ENCODE data around the gene JARID2. TPM values are rescaled to one million over a fixed set of nuclear protein-coding genes. Genes with fewer than 3 reads are reported as not detected.
A peak's percentile ranks its signal among the peaks of the same experiment; 100 is the strongest.

Gene JARID2
- total and polyA plus RNA-seq, 10 of the 15 experiments (the other 5 are each of a cell fraction or from before 2014, with no cell fraction given): 4.2 to 21.6 (median 11.7) TPM

- TF ChIP-seq ZNF592 (IDR thresholded peaks at IDR 0.05) (no peak), POLR2A (IDR thresholded peaks at IDR 0.05; ENCODE audit: low read depth, low read length) (peak; percentile 57; the same call in 1 of the 2 replicates), SUPT20H (IDR thresholded peaks at IDR 0.05; ENCODE audit: borderline replicate concordance, control insufficient read depth, low read depth, low read length) (no peak; the same call in 1 of the 2 replicates), CBFB (IDR thresholded peaks at IDR 0.05; ENCODE audit: low read depth) (no peak), MAX (IDR thresholded peaks at IDR 0.05; ENCODE audit: low read depth, low read length) (peak; percentile 40; the same call in 1 of the 2 replicates), CHD2 (IDR thresholded peaks at IDR 0.05; ENCODE audit: borderline replicate concordance, low read depth, low read length) (peak; percentile 84), RAD21 (IDR thresholded peaks at IDR 0.05; ENCODE audit: insufficient read depth, low read depth, low read length) (no peak), CREB1 (IDR thresholded peaks at IDR 0.05; ENCODE audit: low read depth) (peak; percentile 88), KLF5 (IDR thresholded peaks at IDR 0.05; ENCODE audit: partially characterized antibody) (peak; percentile 82), SMAD5 (IDR thresholded peaks at IDR 0.05; ENCODE audit: low read depth) (no peak), PAX5 (IDR thresholded peaks at IDR 0.05; ENCODE audit: borderline replicate concordance, low read depth, low read length) (peak; percentile 57; the same call in 1 of the 2 replicates), JUNB (IDR thresholded peaks at IDR 0.05) (peak; percentile 99), EP300 (IDR thresholded peaks at IDR 0.05; ENCODE audit: borderline replicate concordance in 1 of 2, control insufficient read depth in 1 of 2, low read depth in 2 of 2, low read length in 2 of 2) (0 out of 4 replicates have a peak, but pooled peaks of 1 of the 2 experiments have one; percentile 14), STAT1 (conservative IDR thresholded peaks at IDR 0.05) (no peak), SIN3A (IDR thresholded peaks at IDR 0.05; ENCODE audit: low read depth, low read length) (peak; percentile 21; the same call in 1 of the 2 replicates), PBX3 (IDR thresholded peaks at IDR 0.05; ENCODE audit: insufficient replicate concordance, low read depth, low read length) (peak; percentile 96), NBN (IDR thresholded peaks at IDR 0.05) (no peak; the same call in 1 of the 2 replicates), RCOR1 (conservative IDR thresholded peaks at IDR 0.05; ENCODE audit: low read depth, low read length) (no peak; the same call in 1 of the 2 replicates), SMARCA5 (IDR thresholded peaks at IDR 0.05) (no peak), ZNF622 (IDR thresholded peaks at IDR 0.05) (no peak), IKZF1 (conservative IDR thresholded peaks at IDR 0.05) (peak; percentile 85), RFX5 (IDR thresholded peaks at IDR 0.05; ENCODE audit: low read depth, low read length) (no peak), MYB (IDR thresholded peaks at IDR 0.05; ENCODE audit: borderline replicate concordance, low read depth, low read length) (no peak), ZNF384 (IDR thresholded peaks at IDR 0.05; ENCODE audit: borderline replicate concordance, low read depth, low read length) (0 out of 2 replicates have a peak, but pooled peaks have one; percentile 40), EZH2 (IDR thresholded peaks at IDR 0.05; ENCODE audit: borderline replicate concordance, control insufficient read depth, low read depth, low read length) (no peak), ATF7 (IDR thresholded peaks at IDR 0.05; ENCODE audit: low read depth) (no peak; the same call in none of the 2 replicates), HDAC2 (IDR thresholded peaks at IDR 0.05) (no peak)
These were observed at the start of gene JARID2 (continued) for GRCh38 chr6:15245361-15246216.
